ENCODE data around the gene WDFY2.

- TF ChIP-seq, protein P1, sequence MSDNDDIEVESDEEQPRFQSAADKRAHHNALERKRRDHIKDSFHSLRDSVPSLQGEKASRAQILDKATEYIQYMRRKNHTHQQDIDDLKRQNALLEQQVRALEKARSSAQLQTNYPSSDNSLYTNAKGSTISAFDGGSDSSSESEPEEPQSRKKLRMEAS (CRISPR knock-in tag; IDR thresholded peaks at IDR 0.05) = no peak
- TF ChIP-seq, protein P2, sequence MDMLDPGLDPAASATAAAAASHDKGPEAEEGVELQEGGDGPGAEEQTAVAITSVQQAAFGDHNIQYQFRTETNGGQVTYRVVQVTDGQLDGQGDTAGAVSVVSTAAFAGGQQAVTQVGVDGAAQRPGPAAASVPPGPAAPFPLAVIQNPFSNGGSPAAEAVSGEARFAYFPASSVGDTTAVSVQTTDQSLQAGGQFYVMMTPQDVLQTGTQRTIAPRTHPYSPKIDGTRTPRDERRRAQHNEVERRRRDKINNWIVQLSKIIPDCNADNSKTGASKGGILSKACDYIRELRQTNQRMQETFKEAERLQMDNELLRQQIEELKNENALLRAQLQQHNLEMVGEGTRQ (CRISPR knock-in tag; IDR thresholded peaks at IDR 0.05) = no peak
Observed at GRCh38 chr13:51815848-51816247, 231.6 kb downstream of the WDFY2 start.

All from WTC11 (cell line).